Neural progenitor cell (in vitro differentiated cells): ENCODE data around the gene TM4SF5.

ENCODE experiments used
- CTCF ChIP-seq: fragments of 200-600 bp; sonication (generic); IDR thresholded peaks from 2 replicates; pipeline ENCODE4 v1.5.1; 2017; ENCODE audit warnings: antibody characterized with exemption, mild to moderate bottlenecking
- EZH2 ChIP-seq: fragments of 200-600 bp; sonication (generic); IDR thresholded peaks from 2 replicates; pipeline ENCODE4 v1.6.1; 2017; ENCODE audit warnings: antibody characterized with exemption, mild to moderate bottlenecking, moderate library complexity

- TF ChIP-seq CTCF = no peak
- TF ChIP-seq EZH2 = no peak
Observed at GRCh38 chr17:4743216-4743615, 28.5 kb upstream of the TM4SF5 start.
